DOHH2 (cell line): Measurements from ENCODE around the gene ATP8B3.

Experiments used
- EZH2phosphoT487 ChIP-seq: fragments of 200-600 bp; sonication (generic); IDR thresholded peaks from 2 replicates; pipeline ENCODE4 v1.6.1; 2017; ENCODE audit warnings: borderline replicate concordance, mild to moderate bottlenecking, antibody characterized with exemption, low read length, moderate library complexity, mixed read lengths
- TF ChIP-seq, protein P1 (sequence below): fragments of 200-600 bp; sonication (generic); IDR thresholded peaks from one replicate; pipeline ENCODE4 v1.5.1; 2014; ENCODE audit warnings: antibody characterized with exemption, mild to moderate bottlenecking, low read depth, low read length; ENCODE audit not compliant: poor library complexity, severe bottlenecking

DNA sequence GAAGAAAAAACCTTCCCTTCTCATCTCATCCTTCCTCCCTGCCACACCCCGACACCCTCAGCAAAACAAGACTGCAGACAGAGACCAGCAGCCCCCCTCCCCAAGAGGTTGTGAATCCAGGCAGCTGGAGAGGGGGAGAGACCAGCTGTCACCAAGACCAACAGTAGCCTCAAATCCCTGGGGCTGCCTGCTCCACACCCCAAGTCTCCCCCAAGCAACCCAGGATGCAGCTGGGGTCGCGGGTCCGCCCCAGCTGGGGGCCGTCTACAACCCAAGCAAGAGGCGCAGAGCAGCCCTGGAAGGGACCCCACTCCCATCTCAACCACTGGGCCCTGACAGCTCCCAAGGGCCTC lies 44.2 kb upstream of the ATP8B3 start:
- TF ChIP-seq, protein P1, sequence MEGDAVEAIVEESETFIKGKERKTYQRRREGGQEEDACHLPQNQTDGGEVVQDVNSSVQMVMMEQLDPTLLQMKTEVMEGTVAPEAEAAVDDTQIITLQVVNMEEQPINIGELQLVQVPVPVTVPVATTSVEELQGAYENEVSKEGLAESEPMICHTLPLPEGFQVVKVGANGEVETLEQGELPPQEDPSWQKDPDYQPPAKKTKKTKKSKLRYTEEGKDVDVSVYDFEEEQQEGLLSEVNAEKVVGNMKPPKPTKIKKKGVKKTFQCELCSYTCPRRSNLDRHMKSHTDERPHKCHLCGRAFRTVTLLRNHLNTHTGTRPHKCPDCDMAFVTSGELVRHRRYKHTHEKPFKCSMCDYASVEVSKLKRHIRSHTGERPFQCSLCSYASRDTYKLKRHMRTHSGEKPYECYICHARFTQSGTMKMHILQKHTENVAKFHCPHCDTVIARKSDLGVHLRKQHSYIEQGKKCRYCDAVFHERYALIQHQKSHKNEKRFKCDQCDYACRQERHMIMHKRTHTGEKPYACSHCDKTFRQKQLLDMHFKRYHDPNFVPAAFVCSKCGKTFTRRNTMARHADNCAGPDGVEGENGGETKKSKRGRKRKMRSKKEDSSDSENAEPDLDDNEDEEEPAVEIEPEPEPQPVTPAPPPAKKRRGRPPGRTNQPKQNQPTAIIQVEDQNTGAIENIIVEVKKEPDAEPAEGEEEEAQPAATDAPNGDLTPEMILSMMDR = no peak
- no peak for TF ChIP-seq EZH2phosphoT487
